ENCODE results near the gene NSF.

Gene NSF

GRCh38 chr17:46796956-46797530 is 206.6 kb downstream of the NSF start:
- no peak for DNase-seq (ENCODE audit: low read depth in 3 of 3)

- DNase-seq (ENCODE audit: low read depth in 3 of 3) = no peak
Observed at GRCh38 chr17:46800573-46800972, 210.1 kb downstream of the NSF start.

DNA sequence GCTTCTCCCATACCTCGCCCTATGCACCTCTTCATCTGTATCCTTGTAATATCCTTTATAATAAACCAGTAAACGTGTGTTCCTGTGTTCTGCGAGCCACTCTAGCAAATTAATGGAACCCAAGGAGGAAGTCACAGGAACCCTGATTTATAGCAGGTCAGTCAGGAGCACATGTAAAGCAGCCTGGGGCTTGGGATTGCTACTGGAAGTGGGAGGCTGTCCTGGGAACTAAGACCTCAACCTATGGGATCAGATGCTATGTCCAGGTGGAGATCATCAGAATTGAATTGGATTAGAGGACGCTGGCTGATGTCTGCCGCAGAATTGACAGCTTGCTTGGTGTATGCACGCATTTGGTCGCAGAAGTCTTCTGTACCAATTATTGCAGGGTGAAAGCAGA is 212.3 kb downstream of the NSF start:
- DNase-seq (ENCODE audit: low read depth in 3 of 3) = no peak

DNA sequence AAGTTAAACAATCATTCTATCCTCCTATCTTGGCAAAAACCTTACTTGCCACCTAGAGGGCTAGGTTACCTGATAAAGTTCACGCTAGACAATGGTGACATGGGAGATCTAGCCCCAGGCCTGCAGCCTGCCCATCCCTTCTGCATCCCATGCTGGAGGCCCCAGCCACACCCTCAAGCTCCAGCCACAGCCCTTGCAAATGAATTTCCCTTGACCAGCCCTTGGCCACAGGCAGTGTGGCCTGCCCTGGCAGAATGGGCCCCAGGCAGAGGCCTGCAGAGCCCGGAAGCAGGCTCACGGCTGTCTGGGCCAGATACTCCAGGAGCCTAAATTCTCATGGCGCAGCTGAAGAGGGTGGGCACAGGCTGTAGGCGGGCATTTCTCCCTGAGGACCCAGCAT is 213.1 kb downstream of the NSF start:
- no peak for DNase-seq (ENCODE audit: low read depth in 3 of 3)

GRCh38 chr17:46805771-46806170 is 215.3 kb downstream of the NSF start:
- DNase-seq (ENCODE audit: low read depth in 3 of 3) = no peak
